Measurements from ENCODE around the gene TREH.
"Not testable (repeated sequence)": the region's sequence is repeated elsewhere in the genome, so short reads cannot be mapped to it uniquely, and the experiment has no call there.

Gene TREH, protein sequence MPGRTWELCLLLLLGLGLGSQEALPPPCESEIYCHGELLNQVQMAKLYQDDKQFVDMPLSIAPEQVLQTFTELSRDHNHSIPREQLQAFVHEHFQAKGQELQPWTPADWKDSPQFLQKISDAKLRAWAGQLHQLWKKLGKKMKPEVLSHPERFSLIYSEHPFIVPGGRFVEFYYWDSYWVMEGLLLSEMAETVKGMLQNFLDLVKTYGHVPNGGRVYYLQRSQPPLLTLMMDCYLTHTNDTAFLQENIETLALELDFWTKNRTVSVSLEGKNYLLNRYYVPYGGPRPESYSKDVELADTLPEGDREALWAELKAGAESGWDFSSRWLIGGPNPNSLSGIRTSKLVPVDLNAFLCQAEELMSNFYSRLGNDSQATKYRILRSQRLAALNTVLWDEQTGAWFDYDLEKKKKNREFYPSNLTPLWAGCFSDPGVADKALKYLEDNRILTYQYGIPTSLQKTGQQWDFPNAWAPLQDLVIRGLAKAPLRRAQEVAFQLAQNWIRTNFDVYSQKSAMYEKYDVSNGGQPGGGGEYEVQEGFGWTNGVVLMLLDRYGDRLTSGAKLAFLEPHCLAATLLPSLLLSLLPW
- total RNA-seq: 0 to 2.0 (median 0) reads per million in 17 experiments

DNA sequence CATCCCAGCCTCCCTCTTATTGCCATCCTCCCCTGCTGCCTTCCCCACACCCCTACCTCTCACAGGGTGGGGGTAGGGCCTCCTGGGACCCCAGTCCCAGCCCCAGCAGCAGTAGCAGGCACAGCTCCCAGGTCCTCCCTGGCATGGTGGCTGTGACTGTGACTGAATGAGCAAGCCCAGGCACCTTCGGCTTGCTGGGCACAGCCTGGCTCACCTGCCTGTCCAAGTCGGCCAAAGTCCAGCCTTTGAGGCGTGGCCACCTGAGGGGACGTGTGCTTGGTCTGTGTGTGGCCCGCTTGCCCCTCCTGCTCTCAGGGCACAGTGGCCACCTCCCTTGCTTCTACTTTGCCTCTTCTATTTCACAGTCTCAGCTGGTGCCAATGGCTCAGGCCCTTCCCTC, at the start of gene TREH:
Gene TREH (minus strand): TSS at position 168 of the 400 bp plus-strand sequence. CDS start 23 bp downstream, at position 145.
- DNase-seq: no peak

DNA sequence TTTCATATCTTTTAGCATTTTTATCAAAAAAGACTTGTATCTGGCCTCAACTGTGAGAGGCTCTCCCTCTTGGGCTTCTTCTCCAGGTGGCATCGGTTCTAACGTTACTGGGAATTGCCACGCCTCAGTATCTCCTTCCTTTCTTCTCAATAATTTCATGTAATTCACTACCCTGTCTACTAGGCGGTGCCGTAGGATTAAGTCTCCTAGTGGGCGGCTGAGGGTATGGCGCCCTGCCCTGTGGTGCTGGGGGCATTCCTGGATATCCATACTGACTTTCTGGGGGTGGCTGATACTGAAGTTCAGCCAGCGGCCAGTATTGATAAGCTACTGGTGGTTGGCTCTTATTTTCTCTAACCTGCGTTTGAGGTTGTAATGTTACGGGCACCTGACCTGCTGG, 48.7 kb upstream of the TREH start:
- DNase-seq: not testable (repeated sequence)

DNA sequence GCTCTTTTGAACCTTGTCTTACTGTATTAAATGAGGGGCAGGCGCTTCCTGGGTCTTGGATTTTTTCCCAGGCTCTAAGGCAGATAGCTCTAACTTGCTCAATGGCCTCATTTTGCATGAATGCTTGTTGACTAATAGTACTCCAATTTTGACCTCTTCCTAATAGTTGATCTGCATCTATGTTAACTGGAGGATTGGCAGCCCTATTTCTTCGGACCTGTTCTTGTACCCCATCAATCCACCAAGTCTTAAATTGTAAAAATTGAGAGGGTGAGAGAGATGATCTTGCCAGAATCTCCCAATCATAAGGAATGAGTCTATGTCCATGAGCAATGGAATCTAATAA, 48.2 kb upstream of the TREH start:
- DNase-seq: not testable (repeated sequence)

DNA sequence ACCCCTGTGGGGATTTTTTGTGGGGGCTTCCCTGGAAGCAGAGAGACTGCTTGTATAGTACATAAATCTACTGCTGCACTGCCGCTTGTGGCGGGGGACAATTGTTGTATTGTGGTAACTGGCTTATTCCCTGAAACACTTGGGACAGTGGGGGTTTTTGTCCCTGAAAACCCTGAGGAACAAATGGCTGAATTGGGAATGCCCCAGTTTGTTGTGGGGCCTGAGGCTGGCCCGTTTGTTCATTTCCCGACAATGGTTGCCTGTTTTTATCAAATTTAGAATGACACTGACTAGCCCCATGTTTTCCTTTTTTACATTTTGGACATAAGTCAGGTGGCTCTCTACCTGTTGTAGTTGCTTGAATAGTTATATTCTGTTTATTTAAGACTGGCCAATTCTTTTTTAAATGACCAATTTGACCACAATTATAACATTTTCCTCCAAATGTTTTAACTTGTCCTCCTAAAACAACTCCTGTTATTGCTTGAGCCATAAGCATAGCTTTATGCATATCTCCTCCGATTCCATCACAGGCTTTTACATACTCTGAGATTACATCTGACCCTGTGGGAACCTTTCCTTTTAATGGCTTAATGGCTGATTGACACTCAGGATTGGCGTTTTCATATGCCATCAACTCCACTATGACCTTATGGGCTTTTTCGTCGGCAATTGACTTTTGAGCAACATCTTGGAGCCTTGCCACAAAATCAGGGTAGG, 47.7 kb upstream of the TREH start:
- not testable (repeated sequence) for DNase-seq

GRCh38 chr11:118721478-118722015, 42.1 kb upstream of the TREH start:
- not testable (repeated sequence) for DNase-seq

- DNase-seq: not testable (repeated sequence)
Measured at GRCh38 chr11:118720740-118721139, 41.3 kb upstream of the TREH start.

- not testable (repeated sequence) for DNase-seq
Measured at GRCh38 chr11:118720078-118720477, 40.6 kb upstream of the TREH start.

DNA sequence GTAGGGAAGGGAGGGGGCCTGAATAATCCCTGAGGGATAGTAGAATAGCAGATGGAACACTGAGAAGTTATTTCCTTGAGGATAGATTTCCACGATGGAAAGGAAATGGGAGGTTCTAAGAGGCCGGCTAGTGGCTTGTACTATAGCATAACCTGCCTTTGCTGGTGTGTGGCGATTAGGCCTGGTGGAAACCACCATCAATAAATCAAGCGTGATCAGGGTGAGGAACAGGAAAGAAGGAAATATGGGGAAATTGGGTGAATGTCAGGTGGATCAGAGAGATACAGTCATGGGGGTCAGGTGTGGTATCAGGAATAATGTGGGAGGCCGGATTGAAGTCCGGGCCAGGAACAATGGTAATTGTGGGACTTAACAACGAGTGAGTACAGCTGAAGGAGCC, 39.1 kb upstream of the TREH start:
- DNase-seq: not testable (repeated sequence)

DNA sequence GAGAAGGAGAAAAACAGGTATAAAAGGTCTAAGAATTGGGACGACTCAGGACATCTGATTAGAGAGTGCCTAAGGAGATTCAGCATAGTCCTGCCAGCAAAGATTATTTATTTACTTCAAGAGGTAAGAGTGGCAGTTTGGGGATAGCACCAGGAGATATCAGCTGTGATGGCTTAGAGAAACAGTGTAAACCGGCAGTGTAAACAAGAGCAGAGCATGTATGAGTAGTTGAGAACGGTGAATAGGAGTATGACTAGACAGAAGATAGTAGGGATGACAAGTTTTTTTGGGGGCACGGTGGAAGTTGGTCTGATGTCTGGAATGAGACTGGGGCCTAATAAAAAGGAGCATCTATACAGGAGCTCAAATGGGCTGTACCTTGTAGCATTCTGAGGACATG, 38.3 kb upstream of the TREH start:
- not testable (repeated sequence) for DNase-seq

- DNase-seq: not testable (repeated sequence)
Measured at GRCh38 chr11:118717221-118717620, 37.8 kb upstream of the TREH start.

GRCh38 chr11:118715837-118716260, 36.4 kb upstream of the TREH start:
- DNase-seq: no peak

GRCh38 chr11:118715245-118715831, 35.9 kb upstream of the TREH start:
- peak in 1 of 4 experiments; percentile 14 for DNase-seq

DNA sequence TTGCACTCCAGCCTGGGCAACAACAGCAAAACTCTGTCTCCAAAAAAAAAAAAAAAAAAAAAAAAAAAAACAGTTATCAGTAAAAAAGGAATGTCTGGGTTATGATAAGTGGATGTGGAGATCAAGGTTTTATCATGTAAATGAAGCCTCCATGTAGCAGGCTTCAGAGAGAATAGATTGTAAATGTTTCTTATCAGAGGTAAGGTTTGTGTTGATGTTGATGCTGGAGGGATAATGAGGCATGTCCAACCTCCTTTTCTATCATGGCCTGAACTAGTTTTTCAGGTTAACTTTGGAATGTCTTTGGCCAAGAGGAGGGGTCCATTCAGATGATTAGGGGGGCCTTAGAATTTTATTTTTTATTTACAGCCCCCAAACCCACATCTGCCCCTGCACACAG, 35.4 kb upstream of the TREH start:
- no peak for DNase-seq

DNA sequence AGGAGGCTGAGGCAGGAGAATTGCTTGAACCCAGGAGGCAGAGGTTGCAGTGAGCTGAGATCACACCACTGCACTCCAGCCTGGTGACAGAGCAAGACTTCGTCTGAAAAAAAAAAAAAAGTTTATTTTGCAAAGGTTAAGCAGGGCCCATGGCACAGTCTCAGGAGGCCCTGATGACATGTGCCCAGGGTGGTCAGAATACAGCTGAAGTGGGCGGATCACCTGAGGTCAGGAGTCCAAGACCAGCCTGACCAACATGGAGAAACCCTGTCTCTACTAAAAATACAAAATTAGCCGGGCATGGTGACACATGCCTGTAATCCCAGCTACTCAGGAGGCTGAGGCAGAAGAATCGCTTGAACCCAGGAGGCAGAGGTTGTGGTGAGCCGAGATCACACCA, 35.0 kb upstream of the TREH start:
- DNase-seq: not testable (repeated sequence)

- no peak for DNase-seq
Measured at GRCh38 chr11:118708296-118708695, 28.8 kb upstream of the TREH start.

- no peak for DNase-seq
Measured at GRCh38 chr11:118706546-118706825, 27.0 kb upstream of the TREH start.

- peak in 3 of 4 experiments; percentile 32 to 42 (median 37) for DNase-seq
Measured at GRCh38 chr11:118705791-118706545, 26.5 kb upstream of the TREH start.

DNA sequence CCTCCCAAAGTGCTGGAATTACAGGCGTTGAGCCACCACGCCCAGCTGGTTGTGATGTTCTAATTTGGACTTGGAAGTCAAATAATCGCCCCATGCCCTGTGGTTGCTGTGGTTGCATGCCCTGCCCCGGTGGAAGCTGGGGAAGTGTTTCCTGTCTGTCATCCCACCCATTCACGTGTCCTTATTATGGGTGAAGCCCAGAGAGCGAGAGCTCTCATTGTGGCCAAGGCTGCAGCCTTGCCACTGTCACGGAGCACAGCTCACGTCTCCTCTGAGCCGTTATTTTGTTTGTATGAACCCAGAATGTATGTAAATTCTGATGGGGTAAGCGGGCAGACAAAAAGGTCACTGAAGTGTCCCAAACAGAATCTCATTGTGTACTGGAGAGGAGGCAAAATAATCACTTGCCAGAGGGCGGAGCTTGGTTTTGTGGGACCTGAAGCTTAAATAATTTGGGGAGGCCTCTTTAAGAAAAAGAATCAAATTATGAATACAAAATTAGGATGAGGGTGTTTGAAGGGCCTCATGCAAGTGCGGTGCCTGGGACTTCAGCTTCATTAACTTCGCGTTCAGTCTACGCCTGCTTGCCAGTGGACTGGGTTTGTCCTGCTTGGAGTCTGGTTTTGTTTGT, 25.8 kb upstream of the TREH start:
- peak; percentile 77 to 87 (median 86) for DNase-seq

DNA sequence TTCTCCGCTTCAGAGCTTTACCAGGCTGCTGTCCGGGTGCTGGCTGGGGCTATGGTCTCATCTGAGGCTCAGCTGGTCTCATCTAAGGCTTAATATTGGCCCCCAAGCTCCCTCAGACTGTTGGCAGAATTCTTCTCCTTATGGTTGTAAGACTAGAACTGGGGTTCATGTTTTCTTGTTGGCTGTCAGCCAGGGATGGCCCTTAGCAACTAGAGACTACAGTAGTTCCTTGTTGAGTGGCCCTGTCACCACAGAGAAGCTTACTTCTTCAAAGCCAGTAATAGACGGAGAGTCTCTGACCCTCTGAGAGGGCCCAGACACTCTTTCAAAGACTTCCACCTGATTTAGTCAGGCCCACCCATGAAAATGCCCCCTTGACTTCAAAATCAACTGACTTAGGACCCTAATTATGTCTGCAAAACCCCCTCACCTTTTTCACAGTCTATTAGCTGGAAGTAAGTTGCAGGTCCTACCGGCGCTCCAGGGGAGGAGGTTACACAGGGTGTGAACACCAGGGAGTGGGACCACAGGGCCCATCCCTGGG, 24.2 kb upstream of the TREH start:
- peak; percentile 89 to 96 (median 92) for DNase-seq

GRCh38 chr11:118699506-118700220, 20.2 kb upstream of the TREH start:
- no peak for DNase-seq

DNA sequence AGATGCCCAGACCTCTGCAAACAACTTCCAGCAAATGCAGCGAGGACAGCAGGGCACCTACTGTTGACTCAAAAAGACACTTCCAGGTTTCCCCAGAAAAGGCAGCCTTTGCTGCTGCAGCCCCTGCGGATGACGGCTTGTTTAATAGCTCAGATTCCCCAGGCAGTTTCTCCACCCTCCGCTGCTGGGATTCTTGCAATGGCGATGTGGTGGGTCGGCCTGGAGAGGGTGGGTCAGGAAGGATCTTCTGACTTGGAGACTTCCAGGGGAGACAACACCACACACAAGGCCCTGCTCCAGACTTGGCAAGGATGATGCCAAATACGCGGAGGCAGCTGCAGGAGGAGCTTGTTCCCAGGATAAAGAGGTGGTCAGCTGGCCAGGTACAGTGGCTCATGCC, 17.9 kb upstream of the TREH start:
- no peak for DNase-seq

Measured in suppressor macrophage (primary cell).